ENCODE results near the gene SLC3A2. TPM values are rescaled to one million over a fixed set of nuclear protein-coding genes. Genes with fewer than 3 reads are reported as not detected.
A peak's percentile ranks its signal among the peaks of the same experiment; 100 is the strongest.

The SLC3A2 gene
- total and polyA plus RNA-seq, 2 donors (not counting 3 experiments of a cell fraction or from before 2014, with no cell fraction given) = 208 to 337 TPM

GRCh38 chr11:62922653-62923431 is 42.1 kb downstream of the SLC3A2 start:
- Histone ChIP-seq H3K27ac (ENCODE audit: insufficient read depth, low read depth, low read length) (no peak overlapping the region), H3K79me2 (ENCODE audit: control insufficient read depth, insufficient read depth, low read length) (no peaks in the 10 kb centered on the region), H3K9me1 (replicated peaks; ENCODE audit: control insufficient read depth, extremely low read depth, insufficient read depth, low read length) (no peaks in the 10 kb centered on the region), H4K20me1 (replicated peaks; ENCODE audit: control insufficient read depth, extremely low read depth, insufficient read depth, low read length) (no peaks in the 10 kb centered on the region), H3K36me3 (ENCODE audit: control insufficient read depth in 2 of 2, extremely low read depth in 1 of 2, insufficient read depth in 2 of 2, low read length in 2 of 2) (no peaks in the 10 kb centered on the region), H3K9me3 (replicated peaks; ENCODE audit: control insufficient read depth, insufficient read depth, low read length) (no peaks in the 10 kb centered on the region), H3K9ac (replicated peaks; ENCODE audit: extremely low read depth, insufficient read depth, low read length) (no peak overlapping the region), H3K4me3 (replicated peaks in 1 of 3; ENCODE audit: insufficient read depth in 1 of 3, low read depth in 1 of 3, low read length in 3 of 3) (no peak overlapping the region), H3K4me1 (ENCODE audit: control insufficient read depth, extremely low read depth, insufficient read depth, low read length) (peaks cover 6% of the 10 kb centered on the region), H2AFZ (ENCODE audit: low read depth, low read length) (no peak overlapping the region), H3K4me2 (ENCODE audit: insufficient read depth, low read length) (no peak overlapping the region), H3K27me3 (ENCODE audit: control insufficient read depth in 2 of 2, insufficient read depth in 2 of 2, low read length in 2 of 2) (peaks cover 39 to 52% of the 10 kb centered on the region in 2 experiments)
- dilution Hi-C loops (cut with MboI; ENCODE audit: extremely low pct_ligation_motif_present, low sequenced_read_pairs) = no loop called here
- CTCF ChIA-PET = interaction anchor here (1.3 to 7.8 kb wide), 3 partner anchors 13 to 113 kb away, joined by 6 to 51 read pairs (median 28); no protein-coding TSS in a partner anchor
- BruUV-seq (replicated peaks) = no TSS peak
- no peak for DNase-seq (ENCODE audit: low read depth, low spot score)
- TF ChIP-seq EZH2 (IDR thresholded peaks at IDR 0.05; ENCODE audit: borderline replicate concordance, low read depth, low read length, severe bottlenecking) = no peak
- TF ChIP-seq CTCF (IDR thresholded peaks at IDR 0.05; ENCODE audit: extremely low read depth in 1 of 2, insufficient read depth in 1 of 2, low read depth in 1 of 2, low read length in 2 of 2) = peak; percentile 46 to 55
- POLR2A ChIA-PET = interaction anchor here (1.0 kb wide), 1 partner anchor 81 kb away, joined by 3 read pairs; no protein-coding TSS in a partner anchor
- peak; percentile 56 for FAIRE-seq
- intact Hi-C loops (cut with micrococcal nuclease) = no loop called here

All from endothelial cell of umbilical vein (primary cell).